GM12878 (cell line): ENCODE measurements around the gene FAM222B.
A peak's percentile ranks its signal among the peaks of the same experiment; 100 is the strongest.

Experiments used
- ELK1 ChIP-seq: IDR thresholded peaks from 2 replicates; pipeline ENCODE4 v1.6.1; 2012; ENCODE audit warnings: low read depth, low read length, improper control_type of control experiment
- MXI1 ChIP-seq: fragments of 150-350 bp; IDR thresholded peaks from 2 replicates; pipeline ENCODE4 v1.6.1; 2011; ENCODE audit warnings: low read depth, mild to moderate bottlenecking, inconsistent platforms, low read length, improper control_type of control experiment
- POLR2A ChIP-seq: IDR thresholded peaks from 2 replicates; pipeline ENCODE4 v1.6.1; 2011; ENCODE audit warnings: low read depth, mild to moderate bottlenecking, low read length
- WRNIP1 ChIP-seq: IDR thresholded peaks from 2 replicates; pipeline ENCODE4 v1.6.1; 2011; ENCODE audit warnings: low read depth, low read length, improper control_type of control experiment, borderline replicate concordance
- YY1 ChIP-seq: IDR thresholded peaks from 2 replicates; pipeline ENCODE4 v1.6.1; 2011; ENCODE audit warnings: low read depth, mild to moderate bottlenecking, low read length
- TF ChIP-seq, protein P1 (sequence below): IDR thresholded peaks from 2 replicates; pipeline ENCODE4 v1.6.1; 2012; ENCODE audit warnings: mild to moderate bottlenecking, low read depth, low read length

GRCh38 chr17:28725166-28725659 lies 117.4 kb downstream of the FAM222B start:
- TF ChIP-seq, protein P1, sequence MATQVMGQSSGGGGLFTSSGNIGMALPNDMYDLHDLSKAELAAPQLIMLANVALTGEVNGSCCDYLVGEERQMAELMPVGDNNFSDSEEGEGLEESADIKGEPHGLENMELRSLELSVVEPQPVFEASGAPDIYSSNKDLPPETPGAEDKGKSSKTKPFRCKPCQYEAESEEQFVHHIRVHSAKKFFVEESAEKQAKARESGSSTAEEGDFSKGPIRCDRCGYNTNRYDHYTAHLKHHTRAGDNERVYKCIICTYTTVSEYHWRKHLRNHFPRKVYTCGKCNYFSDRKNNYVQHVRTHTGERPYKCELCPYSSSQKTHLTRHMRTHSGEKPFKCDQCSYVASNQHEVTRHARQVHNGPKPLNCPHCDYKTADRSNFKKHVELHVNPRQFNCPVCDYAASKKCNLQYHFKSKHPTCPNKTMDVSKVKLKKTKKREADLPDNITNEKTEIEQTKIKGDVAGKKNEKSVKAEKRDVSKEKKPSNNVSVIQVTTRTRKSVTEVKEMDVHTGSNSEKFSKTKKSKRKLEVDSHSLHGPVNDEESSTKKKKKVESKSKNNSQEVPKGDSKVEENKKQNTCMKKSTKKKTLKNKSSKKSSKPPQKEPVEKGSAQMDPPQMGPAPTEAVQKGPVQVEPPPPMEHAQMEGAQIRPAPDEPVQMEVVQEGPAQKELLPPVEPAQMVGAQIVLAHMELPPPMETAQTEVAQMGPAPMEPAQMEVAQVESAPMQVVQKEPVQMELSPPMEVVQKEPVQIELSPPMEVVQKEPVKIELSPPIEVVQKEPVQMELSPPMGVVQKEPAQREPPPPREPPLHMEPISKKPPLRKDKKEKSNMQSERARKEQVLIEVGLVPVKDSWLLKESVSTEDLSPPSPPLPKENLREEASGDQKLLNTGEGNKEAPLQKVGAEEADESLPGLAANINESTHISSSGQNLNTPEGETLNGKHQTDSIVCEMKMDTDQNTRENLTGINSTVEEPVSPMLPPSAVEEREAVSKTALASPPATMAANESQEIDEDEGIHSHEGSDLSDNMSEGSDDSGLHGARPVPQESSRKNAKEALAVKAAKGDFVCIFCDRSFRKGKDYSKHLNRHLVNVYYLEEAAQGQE = no peak
- TF ChIP-seq WRNIP1 (no peak), MXI1 (no peak), ELK1 (no peak), POLR2A (peak; percentile 41), YY1 (0 out of 2 replicates have a peak, but pooled peaks have one; percentile 6)
